ENCODE results near the gene MNAT1.
"Not testable (repeated sequence)": the region's sequence is repeated elsewhere in the genome, so short reads cannot be mapped to it uniquely, and the experiment has no call there.

Gene MNAT1

DNA sequence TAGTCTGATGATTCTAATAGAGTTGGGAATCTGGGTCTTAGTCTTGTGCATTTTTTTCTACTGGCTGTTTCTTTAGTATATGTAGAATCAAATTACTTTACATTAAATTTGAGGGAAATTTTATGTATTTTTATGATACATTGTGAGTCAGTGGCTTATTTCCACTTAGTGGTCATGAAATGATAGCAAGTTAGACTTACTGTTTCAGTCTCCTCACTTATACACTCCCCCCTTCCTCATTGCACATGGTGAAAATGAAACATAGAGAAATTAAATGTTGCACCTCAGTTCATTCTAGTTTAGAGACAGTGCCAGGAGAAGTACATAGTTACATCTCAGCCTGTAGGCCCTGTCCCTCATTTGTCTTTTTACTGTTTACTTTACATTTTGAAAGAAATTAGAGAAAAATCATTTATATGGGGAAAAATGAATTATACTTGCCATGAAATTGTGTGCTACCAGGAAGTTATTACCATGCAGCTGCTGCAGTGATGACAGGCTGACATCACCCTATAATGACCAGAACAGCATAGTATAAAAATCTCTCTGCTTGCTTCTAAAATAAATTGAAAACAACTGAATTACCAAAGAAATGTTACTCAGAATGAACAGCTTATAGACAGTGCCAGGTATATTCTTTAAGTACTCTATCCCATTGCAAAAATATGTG is 133.1 kb downstream of the MNAT1 start:
- H3K4me3 ChIP-seq (ENCODE audit: low read depth, low read length), result no peak overlapping the region
- DNase-seq (ENCODE audit: low read depth), result no peak
- no peak for TF ChIP-seq CTCF (IDR thresholded peaks at IDR 0.05; ENCODE audit: low read depth, low read length, missing control alignments)

- DNase-seq (ENCODE audit: low read depth), result no peak
- no peak for TF ChIP-seq CTCF (IDR thresholded peaks at IDR 0.05; ENCODE audit: low read depth, low read length, missing control alignments)
Measured at GRCh38 chr14:60878121-60878520, 143.6 kb downstream of the MNAT1 start.

DNA sequence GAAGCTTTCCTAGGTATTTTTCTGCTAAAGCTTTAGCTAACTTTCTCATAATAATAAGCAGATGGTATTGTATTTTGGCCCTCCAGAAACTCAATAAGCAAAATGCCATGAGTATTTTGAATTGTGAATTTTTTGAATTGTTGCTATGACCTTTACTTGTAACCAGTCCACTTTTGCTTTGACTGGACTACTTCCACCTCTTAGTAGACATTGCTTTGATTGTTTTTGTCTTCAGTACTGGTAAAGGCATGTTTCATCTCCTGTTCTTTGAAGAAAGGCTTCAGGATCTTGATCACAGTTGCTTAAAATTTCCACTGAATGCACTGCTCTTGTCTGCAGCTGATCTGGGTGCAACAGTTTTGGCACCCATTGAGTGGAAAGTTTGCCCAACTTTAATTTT is 144.0 kb downstream of the MNAT1 start:
- no peak overlapping the region for H3K4me3 ChIP-seq (ENCODE audit: low read depth, low read length)
- TF ChIP-seq CTCF (IDR thresholded peaks at IDR 0.05; ENCODE audit: low read depth, low read length, missing control alignments), result no peak

More at GRCh38 chr14:60878121-60878520, 143.6 kb downstream of the MNAT1 start:
- H3K4me3 ChIP-seq (ENCODE audit: low read depth, low read length), result no peak overlapping the region

DNA sequence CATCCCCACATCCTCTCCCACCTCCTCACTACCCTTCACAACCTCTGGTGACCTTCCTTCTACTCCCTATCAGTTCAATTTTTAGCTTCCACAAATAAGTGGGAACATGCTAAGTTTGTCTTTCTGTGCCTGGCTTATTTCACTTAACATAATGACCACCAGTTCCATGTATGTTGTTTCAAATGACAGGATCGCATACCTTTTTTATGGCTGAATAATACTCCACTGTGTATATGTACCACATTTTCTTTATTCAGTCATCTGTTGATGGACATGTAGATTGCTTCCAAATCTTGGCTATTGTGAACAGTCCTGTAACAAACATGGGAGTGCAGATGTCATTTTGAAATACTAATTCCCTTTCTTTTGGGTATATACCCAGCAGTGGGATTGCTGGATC is 147.7 kb downstream of the MNAT1 start:
- no peak for TF ChIP-seq CTCF (IDR thresholded peaks at IDR 0.05; ENCODE audit: low read depth, low read length, missing control alignments)
- no peak overlapping the region for H3K4me3 ChIP-seq (ENCODE audit: low read depth, low read length)
- DNase-seq (ENCODE audit: low read depth), result no peak

More for the DNA sequence above, 144.0 kb downstream of the MNAT1 start:
- DNase-seq (ENCODE audit: low read depth), result no peak

DNA sequence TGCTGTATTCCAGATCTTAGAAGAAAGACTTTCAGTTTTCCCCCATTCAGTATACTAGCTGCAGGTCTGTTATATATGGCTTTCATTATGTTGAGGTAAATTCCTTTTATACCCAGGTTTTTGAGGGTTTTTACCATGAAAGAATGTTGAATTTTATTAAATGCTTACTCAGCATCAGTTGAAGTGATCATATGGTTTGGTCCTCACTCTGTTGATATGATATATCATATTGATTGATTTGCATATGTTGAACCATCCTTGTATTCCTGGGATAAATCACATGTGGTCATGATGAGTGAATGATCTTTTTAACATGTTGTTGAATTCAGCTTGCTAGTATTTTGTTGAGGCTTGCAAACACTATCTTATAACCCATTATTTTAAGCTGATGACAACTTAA is 149.6 kb downstream of the MNAT1 start:
- no peak overlapping the region for H3K4me3 ChIP-seq (ENCODE audit: low read depth, low read length)
- DNase-seq (ENCODE audit: low read depth), result no peak
- TF ChIP-seq CTCF (IDR thresholded peaks at IDR 0.05; ENCODE audit: low read depth, low read length, missing control alignments), result no peak

DNA sequence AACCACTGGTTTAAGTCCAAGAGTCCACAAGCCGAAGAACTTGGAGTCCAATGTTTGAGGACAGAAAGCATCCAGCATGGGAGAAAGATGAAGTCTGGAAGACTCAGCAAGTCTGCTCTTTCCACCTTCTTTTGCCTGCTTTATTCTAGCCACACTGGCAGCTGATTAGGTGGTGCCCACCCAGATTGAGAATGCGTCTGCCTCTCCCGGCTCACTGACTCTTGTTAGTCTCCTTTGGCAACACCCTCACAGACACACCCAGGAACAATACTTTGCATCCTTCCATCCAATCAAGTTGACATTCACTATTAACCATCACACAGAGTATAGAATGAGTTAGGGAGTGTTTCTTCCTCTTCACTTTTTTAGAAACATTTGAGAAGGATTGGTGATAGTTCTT is 156.1 kb downstream of the MNAT1 start:
- H3K4me3 ChIP-seq (ENCODE audit: low read depth, low read length); DNase-seq (ENCODE audit: low read depth): not testable (repeated sequence)

- no peak for DNase-seq (ENCODE audit: low read depth)
- H3K4me3 ChIP-seq (ENCODE audit: low read depth, low read length), result no peak overlapping the region
- TF ChIP-seq CTCF (IDR thresholded peaks at IDR 0.05; ENCODE audit: low read depth, low read length, missing control alignments), result no peak
Measured at GRCh38 chr14:60893911-60894310, 159.3 kb downstream of the MNAT1 start.
